GM10248 (cell line): ENCODE data around the gene GMNC.

Experiments
- CTCF ChIA-PET: fragments of 300-600 bp; sonication (Branson Sonifier 250); formaldehyde crosslinking; extraction: SDS; loops from one replicate; lab custom pipeline; 2021; ENCODE audit warnings: antibody characterized with exemption; lab: Yijun Ruan, JAX
- POLR2A ChIA-PET: fragments of 350-650 bp; sonication (Branson Sonifier 250); formaldehyde crosslinking; extraction: SDS; loops from one replicate; lab custom pipeline; 2020; ENCODE audit warnings: antibody characterized with exemption; lab: Yijun Ruan, JAX
- DNase-seq: peaks from one replicate; pipeline ENCODE4 v3.0.0; 2012; ENCODE audit errors: extremely low spot score
- TF ChIP-seq, protein P1 (sequence below): IDR thresholded peaks from 2 replicates; pipeline ENCODE4 v1.5.1; 2012; ENCODE audit warnings: mild to moderate bottlenecking, low read depth; ENCODE audit errors: extremely low read depth, missing control alignments, control extremely low read depth

Gene GMNC

DNA sequence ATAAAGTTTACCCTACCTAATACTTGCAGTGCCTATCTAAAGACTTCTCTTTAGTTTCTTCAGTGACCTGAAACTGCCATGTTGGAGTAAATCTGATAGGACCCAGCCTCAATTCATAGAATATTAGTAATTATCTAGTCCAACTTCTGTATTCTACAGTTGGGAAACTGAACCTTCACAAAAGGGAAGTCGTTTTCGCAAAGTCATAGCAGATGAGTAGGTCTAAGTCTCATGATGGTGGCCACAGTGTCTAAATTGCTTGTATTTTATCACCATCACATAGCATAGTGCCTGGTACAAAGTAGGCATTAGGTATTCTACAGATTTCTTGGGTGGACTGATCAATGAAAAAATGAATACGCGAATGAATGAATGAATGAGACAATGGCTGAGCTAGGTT is 8.4 kb downstream of the GMNC start:
- CTCF ChIA-PET: interaction anchor here (1.4 kb wide), 1 partner anchor 43 kb away, joined by 3 read pairs; no protein-coding TSS in a partner anchor
- TF ChIP-seq, protein P1, sequence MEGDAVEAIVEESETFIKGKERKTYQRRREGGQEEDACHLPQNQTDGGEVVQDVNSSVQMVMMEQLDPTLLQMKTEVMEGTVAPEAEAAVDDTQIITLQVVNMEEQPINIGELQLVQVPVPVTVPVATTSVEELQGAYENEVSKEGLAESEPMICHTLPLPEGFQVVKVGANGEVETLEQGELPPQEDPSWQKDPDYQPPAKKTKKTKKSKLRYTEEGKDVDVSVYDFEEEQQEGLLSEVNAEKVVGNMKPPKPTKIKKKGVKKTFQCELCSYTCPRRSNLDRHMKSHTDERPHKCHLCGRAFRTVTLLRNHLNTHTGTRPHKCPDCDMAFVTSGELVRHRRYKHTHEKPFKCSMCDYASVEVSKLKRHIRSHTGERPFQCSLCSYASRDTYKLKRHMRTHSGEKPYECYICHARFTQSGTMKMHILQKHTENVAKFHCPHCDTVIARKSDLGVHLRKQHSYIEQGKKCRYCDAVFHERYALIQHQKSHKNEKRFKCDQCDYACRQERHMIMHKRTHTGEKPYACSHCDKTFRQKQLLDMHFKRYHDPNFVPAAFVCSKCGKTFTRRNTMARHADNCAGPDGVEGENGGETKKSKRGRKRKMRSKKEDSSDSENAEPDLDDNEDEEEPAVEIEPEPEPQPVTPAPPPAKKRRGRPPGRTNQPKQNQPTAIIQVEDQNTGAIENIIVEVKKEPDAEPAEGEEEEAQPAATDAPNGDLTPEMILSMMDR: no peak
- DNase-seq: no peak
- POLR2A ChIA-PET: no interaction called here

DNA sequence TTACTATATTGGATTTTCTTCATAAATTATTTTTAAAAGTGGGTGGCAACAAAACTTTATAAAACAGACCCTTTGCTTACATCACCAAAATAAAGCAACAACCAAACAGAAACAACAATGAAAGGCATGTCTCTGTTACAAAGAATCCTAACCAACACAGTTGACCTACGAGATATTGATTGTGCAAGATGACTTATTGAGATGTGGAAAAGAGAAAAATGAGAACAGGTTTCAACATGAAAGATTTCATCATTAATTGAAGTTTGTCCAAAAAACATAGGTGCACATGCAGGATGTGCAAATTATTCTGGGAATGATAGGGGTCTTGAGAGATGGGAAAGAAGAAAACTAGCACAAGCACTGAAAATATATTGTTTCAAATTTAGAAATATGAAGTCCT is 9.0 kb downstream of the GMNC start:
- TF ChIP-seq, protein P1: no peak
- CTCF ChIA-PET: no interaction called here
- POLR2A ChIA-PET: no interaction called here
- no peak for DNase-seq

DNA sequence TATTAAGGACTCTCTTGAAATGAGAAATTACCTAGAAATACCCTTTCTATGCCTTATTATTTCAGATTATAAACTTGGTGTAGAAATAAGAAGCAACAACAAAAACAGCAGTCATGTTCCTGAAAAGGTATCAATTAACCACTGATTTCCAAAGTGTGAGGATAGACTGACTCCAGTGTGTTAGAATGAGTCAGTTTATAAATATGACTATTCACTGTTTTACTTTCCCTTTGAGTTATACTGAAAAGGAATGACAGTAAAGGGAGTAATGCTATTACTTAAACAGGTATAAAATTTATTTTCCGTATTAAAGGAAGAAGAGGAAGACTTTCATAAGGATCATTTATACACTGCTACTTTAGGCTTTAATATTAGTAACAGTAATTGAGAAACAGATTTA is 12.9 kb downstream of the GMNC start:
- ChIA-PET CTCF (no interaction called here), POLR2A (no interaction called here)
- no peak for DNase-seq
- TF ChIP-seq, protein P1: no peak

DNA sequence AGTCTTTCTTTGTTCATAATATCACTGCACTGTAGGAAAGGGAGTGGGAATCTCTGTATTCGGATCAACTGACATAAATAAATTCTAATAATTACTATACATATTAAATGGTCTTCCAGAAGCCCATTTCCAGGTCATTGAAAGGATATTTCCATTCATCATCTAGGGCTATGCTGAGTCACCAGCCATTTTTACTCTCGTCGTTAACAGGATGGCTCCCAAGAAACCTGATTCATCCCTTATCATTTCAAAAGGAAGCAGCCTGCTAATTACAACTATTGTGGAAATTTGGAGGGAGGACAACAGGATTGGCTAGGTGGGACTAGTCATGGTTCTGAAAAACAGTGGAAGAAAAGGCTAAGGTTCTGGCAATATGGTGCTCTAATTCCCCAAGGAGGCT is 13.6 kb downstream of the GMNC start:
- POLR2A ChIA-PET: no interaction called here
- DNase-seq: no peak
- TF ChIP-seq, protein P1: no peak
- CTCF ChIA-PET: no interaction called here

DNA sequence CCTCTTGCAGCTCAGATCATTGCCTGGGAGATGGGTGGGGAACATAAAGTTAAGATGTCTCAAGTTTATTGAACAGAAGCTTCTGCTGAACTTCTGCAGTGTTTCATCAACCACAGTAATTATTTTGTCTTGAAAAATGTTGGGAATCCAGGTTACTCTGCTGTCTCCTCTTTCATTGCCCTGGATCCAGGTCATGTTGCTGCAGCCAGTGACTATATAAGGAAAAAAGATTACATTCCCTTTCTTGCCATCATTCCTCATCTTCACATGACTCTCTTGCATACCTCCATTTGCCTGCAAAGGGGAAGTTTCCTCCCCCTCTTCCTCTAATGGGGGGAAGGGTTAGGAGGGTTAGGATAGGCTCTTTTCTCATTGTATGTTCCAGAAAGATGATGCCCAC is 15.1 kb downstream of the GMNC start:
- TF ChIP-seq, protein P1: no peak
- POLR2A ChIA-PET: no interaction called here
- CTCF ChIA-PET: interaction anchor here (1.7 kb wide), 1 partner anchor 14 kb away, joined by 4 read pairs; no protein-coding TSS in a partner anchor
- DNase-seq: no peak

DNA sequence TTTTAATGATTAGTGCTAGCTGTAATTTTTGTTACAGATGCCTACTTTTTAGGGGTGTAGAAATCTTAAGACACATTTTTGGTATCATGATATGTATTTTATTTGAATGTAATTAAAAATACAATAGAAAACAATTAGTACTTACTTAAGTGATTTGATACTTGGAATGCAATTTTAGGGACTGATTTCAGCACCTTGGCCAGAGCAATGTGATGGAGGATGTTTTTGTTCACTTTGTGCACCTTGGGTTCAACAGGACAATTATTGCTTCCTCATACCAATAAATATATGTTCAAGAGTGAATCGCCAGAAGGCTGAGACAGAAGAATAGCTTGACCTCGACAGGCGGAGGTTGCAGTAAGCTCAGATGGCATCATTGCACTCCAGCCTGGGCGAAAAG is 22.3 kb downstream of the GMNC start:
- DNase-seq: no peak
- ChIA-PET POLR2A (no interaction called here), CTCF (interaction anchor here (1.1 kb wide), 1 partner anchor 33 kb away, joined by 3 read pairs; no protein-coding TSS in a partner anchor)
- TF ChIP-seq, protein P1: no peak
